GM10266 (cell line): ENCODE measurements around the gene MGAT4C.

Experiments used
- DNase-seq: peaks from one replicate; pipeline ENCODE4 v3.0.0; 2012; ENCODE audit errors: extremely low spot score
- CTCF ChIP-seq: IDR thresholded peaks from 2 replicates; pipeline ENCODE4 v1.5.1; 2012; ENCODE audit warnings: mild to moderate bottlenecking, low read depth; ENCODE audit not compliant: control insufficient read depth, insufficient read depth; ENCODE audit errors: missing control alignments

The MGAT4C gene

GRCh38 chr12:86044396-86044795 lies 211.8 kb downstream of the MGAT4C start:
- no peak for DNase-seq
- TF ChIP-seq CTCF, result no peak

GRCh38 chr12:86042062-86042461 lies 214.1 kb downstream of the MGAT4C start:
- no peak for TF ChIP-seq CTCF
- DNase-seq, result no peak

GRCh38 chr12:86018361-86018760 lies 237.8 kb downstream of the MGAT4C start:
- DNase-seq, result no peak
- TF ChIP-seq CTCF, result no peak

GRCh38 chr12:86015026-86015425 lies 241.2 kb downstream of the MGAT4C start:
- DNase-seq, result no peak
- no peak for TF ChIP-seq CTCF

- TF ChIP-seq CTCF, result no peak
- no peak for DNase-seq
Observed at GRCh38 chr12:86006727-86007126, 249.5 kb downstream of the MGAT4C start.

GRCh38 chr12:85998074-85998473 lies 258.1 kb downstream of the MGAT4C start:
- TF ChIP-seq CTCF, result no peak

GRCh38 chr12:85996280-85996679 lies 259.9 kb downstream of the MGAT4C start:
- no peak for DNase-seq
- TF ChIP-seq CTCF, result no peak

More at GRCh38 chr12:85998074-85998473, 258.1 kb downstream of the MGAT4C start:
- DNase-seq, result no peak
